Activated naive CD4-positive, alpha-beta T cell treated with anti-CD3 and anti-CD28 coated beads, Interleukin-2, amount 10 ng/mL, durations not matched to agents 7 days and 5 days (primary cell): ENCODE results near the gene TCF12.
"Not testable (repeated sequence)": the region's sequence is repeated elsewhere in the genome, so short reads cannot be mapped to it uniquely, and the experiment has no call there.

ENCODE experiments used
- CTCF ChIA-PET: fragments of 350-600 bp; sonication (Branson Sonifier 250); formaldehyde crosslinking; loops from one replicate; lab custom pipeline; 2021; ENCODE audit warnings: antibody characterized with exemption; lab: Charles Lee
- DNase-seq: peaks from one replicate; pipeline ENCODE4 v3.0.0-alpha.2; 2020
- H3K27ac Mint-ChIP-seq: one replicate; pipeline ENCODE4 v1.8.0; 2021; ENCODE audit warnings: mild to moderate bottlenecking, moderate library complexity, mixed read lengths
- H3K27me3 Mint-ChIP-seq: one replicate; pipeline ENCODE4 v1.8.0; 2021; ENCODE audit warnings: mild to moderate bottlenecking, mixed read lengths
- H3K36me3 Mint-ChIP-seq: one replicate; pipeline ENCODE4 v1.8.0; 2021; ENCODE audit warnings: mixed read lengths
- H3K4me1 Mint-ChIP-seq: one replicate; pipeline ENCODE4 v1.8.0; 2021; ENCODE audit warnings: mixed read lengths
- H3K4me3 Mint-ChIP-seq: one replicate; pipeline ENCODE4 v1.8.0; 2021; ENCODE audit warnings: mild to moderate bottlenecking, moderate library complexity, mixed read lengths
- H3K9me3 Mint-ChIP-seq: one replicate; pipeline ENCODE4 v1.8.0; 2021; ENCODE audit warnings: mixed read lengths

TCF12 gene

GRCh38 chr15:56984681-56985481 lies 66.4 kb downstream of the TCF12 start:
- no peak for DNase-seq
- CTCF ChIA-PET, result no interaction called here
- Mint-ChIP-seq H3K4me3 (no peak overlapping the region), H3K9me3 (no peaks in the 10 kb centered on the region), H3K4me1 (peaks cover 19% of the 10 kb centered on the region), H3K36me3 (peaks cover 1% of the 10 kb centered on the region), H3K27ac (no peak overlapping the region), H3K27me3 (no peaks in the 10 kb centered on the region)

DNA sequence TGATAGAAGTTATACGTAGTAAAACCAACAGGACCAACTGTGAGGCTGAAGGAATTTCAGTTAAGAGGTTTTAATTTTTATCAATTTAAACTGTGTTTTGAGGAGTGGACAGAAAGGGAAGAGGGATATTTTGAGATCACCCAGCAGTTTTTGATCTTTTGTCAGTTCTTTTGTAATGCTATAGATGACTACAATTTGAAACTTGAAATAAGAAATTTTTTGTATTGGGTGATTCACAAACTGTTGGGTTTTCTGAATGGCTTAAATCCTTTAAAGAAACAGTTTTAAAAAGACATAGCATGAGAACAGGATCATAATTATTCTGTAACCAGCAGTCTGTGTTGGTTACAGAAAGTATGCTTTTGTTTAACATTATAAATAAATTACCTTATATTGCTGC lies 67.4 kb downstream of the TCF12 start:
- H3K9me3 Mint-ChIP-seq, result no peaks in the 10 kb centered on the region
- H3K27me3 Mint-ChIP-seq, result no peaks in the 10 kb centered on the region
- DNase-seq, result no peak
- CTCF ChIA-PET, result no interaction called here
- peaks cover 19% of the 10 kb centered on the region for H3K4me1 Mint-ChIP-seq
- H3K4me3 Mint-ChIP-seq, result no peak overlapping the region
- peaks cover 1% of the 10 kb centered on the region for H3K36me3 Mint-ChIP-seq
- no peak overlapping the region for H3K27ac Mint-ChIP-seq

DNA sequence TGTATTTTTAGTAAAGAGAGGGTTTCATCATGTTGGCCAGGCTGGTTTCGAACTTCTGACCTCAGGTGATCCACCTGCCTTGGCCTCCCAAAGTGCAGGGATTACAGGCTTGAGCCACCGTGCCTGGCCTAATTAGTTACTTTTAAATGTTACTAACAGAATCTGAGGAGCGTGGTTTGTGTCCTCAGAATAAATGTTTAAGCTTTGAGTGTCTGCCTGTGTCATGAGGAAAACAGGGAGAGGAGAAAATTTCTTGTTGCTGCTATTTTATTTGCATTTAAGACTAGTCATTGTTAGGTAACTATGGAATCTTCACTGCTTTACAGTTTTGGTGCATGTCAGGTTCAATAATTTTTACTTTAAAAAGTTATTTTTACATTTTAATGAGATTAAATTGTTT lies 68.8 kb downstream of the TCF12 start:
- no peak overlapping the region for H3K4me3 Mint-ChIP-seq
- CTCF ChIA-PET, result no interaction called here
- no peak overlapping the region for H3K27ac Mint-ChIP-seq
- peaks cover 14% of the 10 kb centered on the region for H3K4me1 Mint-ChIP-seq
- H3K36me3 Mint-ChIP-seq, result peaks cover 4% of the 10 kb centered on the region
- DNase-seq, result no peak
- H3K9me3 Mint-ChIP-seq, result no peaks in the 10 kb centered on the region
- H3K27me3 Mint-ChIP-seq, result no peaks in the 10 kb centered on the region

GRCh38 chr15:56988219-56988618 lies 69.8 kb downstream of the TCF12 start:
- no peak for DNase-seq
- CTCF ChIA-PET, result no interaction called here
- H3K4me1 Mint-ChIP-seq, result peaks cover 8% of the 10 kb centered on the region
- no peaks in the 10 kb centered on the region for H3K27me3 Mint-ChIP-seq
- no peak overlapping the region for H3K4me3 Mint-ChIP-seq
- H3K27ac Mint-ChIP-seq, result no peak overlapping the region
- no peaks in the 10 kb centered on the region for H3K9me3 Mint-ChIP-seq
- peaks cover 11% of the 10 kb centered on the region for H3K36me3 Mint-ChIP-seq

DNA sequence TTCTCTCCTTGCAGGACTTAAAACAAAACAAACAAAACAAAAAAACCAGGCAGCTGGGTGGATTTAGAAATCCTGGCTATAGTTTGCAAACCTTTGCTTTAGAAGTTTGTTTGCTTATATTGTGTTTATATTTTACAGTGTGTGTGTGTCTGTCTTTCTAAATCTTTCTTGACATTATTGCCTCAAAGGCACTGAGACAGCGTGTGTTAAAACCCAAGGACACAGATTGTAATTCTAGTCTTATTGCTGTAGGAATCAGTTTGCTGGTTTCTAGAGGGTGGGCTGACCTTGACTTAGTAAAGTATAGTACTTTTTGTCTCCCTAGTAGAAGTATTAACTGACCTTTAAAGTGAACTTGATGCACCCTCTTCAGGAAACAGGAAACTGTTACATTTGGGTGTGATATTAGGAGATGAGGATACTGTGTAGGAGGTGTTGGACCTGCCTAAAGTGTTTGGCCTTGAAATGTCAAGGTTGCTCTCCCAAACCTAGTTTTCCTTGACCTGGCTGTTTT lies 71.0 kb downstream of the TCF12 start:
- CTCF ChIA-PET, result interaction anchor here (1.1 kb wide), 1 partner anchor 116 kb away, joined by 3 read pairs; no protein-coding TSS in a partner anchor
- Mint-ChIP-seq H3K4me3 (no peak overlapping the region), H3K27ac (no peak overlapping the region), H3K4me1 (peaks cover 8% of the 10 kb centered on the region), H3K27me3 (no peaks in the 10 kb centered on the region), H3K9me3 (no peaks in the 10 kb centered on the region), H3K36me3 (peaks cover 22% of the 10 kb centered on the region)
- DNase-seq, result no peak

DNA sequence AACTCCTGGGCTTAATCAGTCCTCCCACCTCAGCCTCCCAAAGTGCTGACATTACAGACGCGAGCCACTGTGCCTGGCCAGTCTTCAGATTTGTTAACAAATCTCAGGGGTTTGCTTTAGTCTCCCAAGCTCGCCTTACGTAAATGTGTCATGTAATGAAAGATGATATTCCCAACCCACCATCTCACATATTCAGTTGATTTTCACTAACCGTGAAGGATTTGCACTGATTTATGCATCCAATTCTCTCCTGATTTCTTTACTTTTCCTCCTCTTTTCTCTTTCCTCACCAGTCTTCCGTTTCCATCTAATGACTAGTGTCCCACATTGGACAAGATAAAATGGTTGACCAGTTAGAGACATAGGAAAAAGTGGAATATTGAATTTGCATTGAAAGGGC lies 72.6 kb downstream of the TCF12 start:
- Mint-ChIP-seq H3K4me3 (no peak overlapping the region), H3K27ac (no peak overlapping the region), H3K27me3 (no peaks in the 10 kb centered on the region), H3K4me1 (peaks cover 6% of the 10 kb centered on the region), H3K9me3 (no peaks in the 10 kb centered on the region), H3K36me3 (peaks cover 21% of the 10 kb centered on the region)
- CTCF ChIA-PET, result no interaction called here
- no peak for DNase-seq

DNA sequence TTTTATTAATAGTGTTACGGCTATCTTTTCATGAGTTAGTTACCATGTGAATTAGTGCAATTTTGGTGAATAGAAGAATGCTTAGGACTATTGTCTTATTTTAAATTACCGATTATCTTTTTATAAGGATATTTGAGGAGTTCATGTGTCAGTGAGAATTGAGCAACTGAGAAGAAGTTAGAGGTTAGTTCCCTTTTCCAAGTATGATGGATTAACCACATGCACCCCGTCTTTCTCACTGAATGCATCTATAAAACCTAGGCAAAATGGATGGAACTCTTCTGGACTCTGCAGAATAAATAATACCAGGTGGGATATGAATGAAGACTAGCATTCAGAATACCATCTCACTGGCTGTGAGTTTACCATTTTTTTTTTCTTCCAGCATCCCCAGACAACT lies 74.3 kb downstream of the TCF12 start:
- Mint-ChIP-seq H3K4me3 (no peak overlapping the region), H3K9me3 (no peaks in the 10 kb centered on the region), H3K27me3 (no peaks in the 10 kb centered on the region), H3K4me1 (peaks cover 6% of the 10 kb centered on the region), H3K27ac (no peak overlapping the region), H3K36me3 (peaks cover 23% of the 10 kb centered on the region)
- CTCF ChIA-PET, result no interaction called here
- DNase-seq, result no peak

DNA sequence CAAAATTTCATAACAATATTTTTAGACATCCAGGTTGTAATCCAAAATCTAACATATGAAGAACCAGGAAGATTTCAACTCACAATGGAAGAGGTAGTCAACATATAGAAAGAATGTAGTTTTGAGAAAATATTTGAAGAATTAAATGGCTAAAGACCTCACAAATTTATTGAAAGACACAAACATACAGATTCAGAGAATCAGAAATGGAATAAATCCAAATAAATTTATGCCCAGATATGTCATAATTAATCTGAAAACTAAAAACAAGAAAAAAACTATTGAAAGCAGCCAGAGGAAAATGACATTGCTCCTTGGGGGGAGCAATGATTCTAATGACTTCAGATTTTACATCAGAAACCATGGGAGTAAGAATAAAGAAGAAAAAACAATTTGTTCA lies 75.8 kb downstream of the TCF12 start:
- Mint-ChIP-seq H3K27ac (no peak overlapping the region), H3K27me3 (no peaks in the 10 kb centered on the region), H3K4me1 (peaks cover 5% of the 10 kb centered on the region), H3K4me3 (no peak overlapping the region), H3K9me3 (no peaks in the 10 kb centered on the region), H3K36me3 (peaks cover 23% of the 10 kb centered on the region)
- CTCF ChIA-PET, result no interaction called here
- DNase-seq, result no peak

GRCh38 chr15:56996093-56996492 lies 77.6 kb downstream of the TCF12 start:
- CTCF ChIA-PET, result no interaction called here

GRCh38 chr15:56996746-56997470 lies 78.5 kb downstream of the TCF12 start:
- H3K27ac Mint-ChIP-seq, result no peak overlapping the region
- DNase-seq, result no peak
- H3K27me3 Mint-ChIP-seq, result no peaks in the 10 kb centered on the region
- H3K9me3 Mint-ChIP-seq, result no peaks in the 10 kb centered on the region
- peaks cover 26% of the 10 kb centered on the region for H3K36me3 Mint-ChIP-seq
- CTCF ChIA-PET, result no interaction called here
- H3K4me3 Mint-ChIP-seq, result no peak overlapping the region
- H3K4me1 Mint-ChIP-seq, result no peaks in the 10 kb centered on the region

More at GRCh38 chr15:56996093-56996492, 77.6 kb downstream of the TCF12 start:
- H3K4me1 Mint-ChIP-seq, result no peaks in the 10 kb centered on the region
- DNase-seq, result no peak
- no peak overlapping the region for H3K4me3 Mint-ChIP-seq
- H3K9me3 Mint-ChIP-seq, result no peaks in the 10 kb centered on the region
- H3K36me3 Mint-ChIP-seq, result peaks cover 22% of the 10 kb centered on the region
- no peaks in the 10 kb centered on the region for H3K27me3 Mint-ChIP-seq
- H3K27ac Mint-ChIP-seq, result no peak overlapping the region

DNA sequence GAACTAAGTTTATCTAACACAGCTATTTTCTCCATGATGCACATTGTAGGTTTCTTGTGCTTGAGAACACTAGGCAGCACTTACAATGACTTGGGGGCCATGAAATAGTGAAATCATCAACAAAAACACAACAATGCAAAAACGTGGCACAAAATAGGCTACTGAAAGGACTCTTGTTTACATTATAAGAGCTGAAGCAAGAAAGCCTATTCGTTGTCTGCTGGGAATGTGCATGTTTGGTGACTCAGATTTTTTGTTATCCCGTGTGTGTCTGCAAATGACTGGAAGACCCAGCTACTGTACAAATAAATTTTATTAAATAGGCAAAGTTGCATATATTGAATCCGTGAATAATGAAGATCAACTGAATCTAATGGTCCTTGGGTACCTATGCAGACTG lies 85.0 kb downstream of the TCF12 start:
- H3K27ac Mint-ChIP-seq, result no peak overlapping the region
- peaks cover 7% of the 10 kb centered on the region for H3K4me1 Mint-ChIP-seq
- CTCF ChIA-PET, result no interaction called here
- H3K36me3 Mint-ChIP-seq, result peaks cover 9% of the 10 kb centered on the region
- H3K4me3 Mint-ChIP-seq, result no peak overlapping the region
- H3K27me3 Mint-ChIP-seq, result no peaks in the 10 kb centered on the region
- H3K9me3 Mint-ChIP-seq, result no peaks in the 10 kb centered on the region
- no peak for DNase-seq

- Mint-ChIP-seq H3K4me3 (no peak overlapping the region), H3K27me3 (no peaks in the 10 kb centered on the region), H3K27ac (no peak overlapping the region), H3K36me3 (peaks cover 9% of the 10 kb centered on the region), H3K9me3 (no peaks in the 10 kb centered on the region), H3K4me1 (peaks cover 7% of the 10 kb centered on the region)
- no peak for DNase-seq
- CTCF ChIA-PET, result no interaction called here
Measured at GRCh38 chr15:57005244-57005643, 86.8 kb downstream of the TCF12 start.

DNA sequence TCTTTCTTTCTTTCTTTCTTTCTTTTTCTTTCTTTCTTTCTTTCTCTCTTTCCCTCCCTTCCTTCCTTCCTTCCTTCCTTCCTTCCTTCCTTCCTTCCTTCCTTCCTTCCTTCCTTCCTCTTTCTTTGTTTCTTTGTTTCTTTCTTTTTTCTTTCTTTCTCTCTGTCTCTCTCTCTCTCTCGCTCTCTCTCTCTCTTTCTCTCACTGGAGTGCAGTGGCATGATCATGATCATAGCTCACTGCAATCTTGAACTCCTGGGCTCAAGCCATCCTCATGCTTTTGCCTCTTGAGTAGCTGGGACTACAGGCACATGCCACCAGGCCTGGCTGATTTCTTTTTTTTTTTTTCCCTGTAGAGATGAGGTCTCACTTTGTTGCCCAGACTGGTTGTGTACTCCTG lies 89.4 kb downstream of the TCF12 start:
- CTCF ChIA-PET, H3K4me1 Mint-ChIP-seq: not testable (repeated sequence)

GRCh38 chr15:57010724-57011123 lies 92.3 kb downstream of the TCF12 start:
- Mint-ChIP-seq H3K4me1 (peaks cover 7% of the 10 kb centered on the region), H3K4me3 (no peak overlapping the region), H3K27ac (no peak overlapping the region), H3K27me3 (no peaks in the 10 kb centered on the region), H3K9me3 (no peaks in the 10 kb centered on the region), H3K36me3 (no peaks in the 10 kb centered on the region)
- no peak for DNase-seq
- CTCF ChIA-PET, result interaction anchor here (0.6 kb wide), 1 partner anchor 293 kb away, joined by 3 read pairs; no protein-coding TSS in a partner anchor

More for the DNA sequence above, 89.4 kb downstream of the TCF12 start:
- H3K27ac Mint-ChIP-seq, H3K36me3 Mint-ChIP-seq, H3K27me3 Mint-ChIP-seq, DNase-seq, H3K4me3 Mint-ChIP-seq, H3K9me3 Mint-ChIP-seq: not testable (repeated sequence)

DNA sequence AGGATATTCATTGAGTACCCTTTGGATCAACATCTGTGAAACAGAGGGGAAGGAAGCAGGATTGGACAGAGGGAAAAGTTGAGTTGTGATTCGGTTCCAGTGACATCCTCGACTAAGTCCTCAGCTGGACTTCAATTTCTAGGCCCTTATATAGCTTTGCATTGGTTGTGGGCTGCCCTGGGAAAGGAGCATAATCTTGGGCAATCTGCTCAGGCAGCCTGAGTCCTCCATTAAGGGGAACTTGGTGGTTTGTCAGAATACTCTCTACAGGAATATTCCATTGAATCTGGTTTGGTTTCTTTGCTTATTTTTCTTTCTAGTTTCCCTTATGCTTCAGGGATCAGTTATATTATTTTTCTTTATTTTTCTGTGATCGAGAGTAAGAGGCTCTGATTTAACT lies 94.1 kb downstream of the TCF12 start:
- no peaks in the 10 kb centered on the region for H3K27me3 Mint-ChIP-seq
- no peak overlapping the region for H3K4me3 Mint-ChIP-seq
- H3K36me3 Mint-ChIP-seq, result no peaks in the 10 kb centered on the region
- no peaks in the 10 kb centered on the region for H3K9me3 Mint-ChIP-seq
- no peak for DNase-seq
- H3K27ac Mint-ChIP-seq, result no peak overlapping the region
- CTCF ChIA-PET, result no interaction called here
- H3K4me1 Mint-ChIP-seq, result peaks cover 4% of the 10 kb centered on the region
